K562 (cell line): Measurements from ENCODE around the gene N4BP2. TPM values are rescaled to one million over a fixed set of nuclear protein-coding genes. Genes with fewer than 3 reads are reported as not detected.

Experiments
- BRD4 ChIP-seq: fragments of 200-600 bp; sonication (generic); IDR thresholded peaks from 2 replicates; pipeline ENCODE4 v1.6.1; 2017; ENCODE audit warnings: inconsistent platforms
- CCNT2 ChIP-seq: IDR thresholded peaks from 2 replicates; pipeline ENCODE4 v1.6.1; 2011; ENCODE audit warnings: borderline replicate concordance, low read depth, mild to moderate bottlenecking, moderate library complexity, mixed read lengths, low read length; ENCODE audit not compliant: insufficient read length; ENCODE audit errors: extremely low read depth
- FOXA3 ChIP-seq, 2 experiments: fragments of 450-650 bp in 1 of 2; sonication (generic) in 1 of 2; formaldehyde crosslinking; IDR thresholded peaks in 1 of 2; conservative IDR thresholded peaks in 1 of 2; 2 replicates each; pipeline versions ENCODE4 v1.4.0 to v1.8.0; 2020 to 2022; ENCODE audit warnings: mild to moderate bottlenecking in 2 of 2, missing genetic modification reagents in 1 of 2
- MAFG ChIP-seq: fragments of 450-650 bp; conservative IDR thresholded peaks from 2 replicates; pipeline ENCODE4 v1.6.1; 2016; ENCODE audit warnings: missing genetic modification characterization, missing compliant biosample characterization
- MYBL2 ChIP-seq, 2 experiments: fragments of 450-650 bp in 1 of 2; sonication (generic) in 1 of 2; formaldehyde crosslinking in 1 of 2; IDR thresholded peaks; 2 replicates each; pipeline versions ENCODE4 v1.6.1 to v1.8.1; 2017 to 2022; ENCODE audit warnings: borderline replicate concordance in 1 of 2, inconsistent platforms in 1 of 2, low read depth in 1 of 2, mild to moderate bottlenecking in 1 of 2, missing genetic modification reagents in 1 of 2, moderate library complexity in 1 of 2
- NKRF ChIP-seq: fragments of 450-650 bp; IDR thresholded peaks from 2 replicates; pipeline ENCODE4 v1.6.1; 2016; ENCODE audit warnings: borderline replicate concordance
- RBM34 ChIP-seq: fragments of 200-400 bp; formaldehyde crosslinking; IDR thresholded peaks from 2 replicates; pipeline ENCODE4 v1.6.1; 2018; ENCODE audit warnings: low read length, borderline replicate concordance; ENCODE audit not compliant: insufficient read depth
- REST ChIP-seq, 2 experiments: fragments of 450-650 bp; formaldehyde crosslinking in 1 of 2; IDR thresholded peaks; 2 replicates each; pipeline versions ENCODE4 v1.4.0 to v1.6.1; 2014 to 2020; ENCODE audit warnings: mild to moderate bottlenecking in 2 of 2, borderline replicate concordance in 1 of 2, low read depth in 1 of 2
- SRF ChIP-seq, 2 experiments: fragments of 250-450, 450-650 bp in 1 of 2; sonication (Bioruptor Pico) in 1 of 2; sonication (generic) in 1 of 2; formaldehyde crosslinking; IDR thresholded peaks; 2 replicates each; pipeline versions ENCODE4 v1.5.0 to v1.5.1; 2020 to 2022; ENCODE audit warnings: mild to moderate bottlenecking in 1 of 2, missing genetic modification reagents in 1 of 2
- SUPT5H ChIP-seq: fragments of 450-650 bp; IDR thresholded peaks from 2 replicates; pipeline ENCODE4 v1.6.1; 2016
- THRAP3 ChIP-seq: fragments of 450-650 bp; IDR thresholded peaks from 2 replicates; pipeline ENCODE4 v1.6.1; 2016; ENCODE audit warnings: mild to moderate bottlenecking, inconsistent platforms, borderline replicate concordance
- ZBTB7A ChIP-seq: IDR thresholded peaks from 2 replicates; pipeline ENCODE4 v1.6.1; 2011; ENCODE audit warnings: low read depth, mild to moderate bottlenecking, low read length, moderate library complexity, borderline replicate concordance; ENCODE audit not compliant: control insufficient read depth
- ZNF347 ChIP-seq: fragments of 450-650 bp; formaldehyde crosslinking; IDR thresholded peaks from 2 replicates; pipeline ENCODE4 v1.4.0; 2020; ENCODE audit warnings: low read depth, mild to moderate bottlenecking, moderate library complexity
- polyA plus RNA-seq, 8 experiments: library from polyadenylated mRNA; depleted of rRNA in 4 of 8; stranded (reverse) in 5 of 8; unstranded in 3 of 8; fragments of >200 nt; fragmentation: Nextera tagmentation in 2 of 8; fragmentation: Illumina TruSeq in 1 of 8; extraction: Ambion mirVana in 2 of 8; extraction: Trizol in 1 of 8; gene quantifications; 2 replicates each; pipeline versions ENCODE4 v1.2.1 to v1.2.3, GENCODE V29; 2011 to 2014; ENCODE audit warnings: inconsistent platforms in 1 of 8, missing spikeins in 1 of 8
- total RNA-seq, 7 experiments: library from RNA; depleted of rRNA in 6 of 7; stranded (reverse); fragments of >200 nt in 6 of 7; fragmentation: Illumina TruSeq in 2 of 7; extraction: Trizol in 2 of 7; gene quantifications; 2 replicates each; pipeline versions ENCODE4 v1.2.1 to v1.2.3, GENCODE V29; 2011 to 2021; ENCODE audit warnings: low replicate concordance in 1 of 7

Gene N4BP2
- total and polyA plus RNA-seq, 9 of the 15 experiments (the other 6 are each of a cell fraction or from before 2014, with no cell fraction given): 2.7 to 12.6 (median 7.6) TPM

GRCh38 chr4:40205259-40206198 lies 148.9 kb downstream of the N4BP2 start (continued):
- peak; percentile 21; the same call in 1 of the 2 replicates for TF ChIP-seq REST (IDR thresholded peaks at IDR 0.05; ENCODE audit: borderline replicate concordance)
- TF ChIP-seq REST (CRISPR knock-in tag; IDR thresholded peaks at IDR 0.05; ENCODE audit: low read depth): no peak
- TF ChIP-seq ZNF347: no peak
- peak; percentile 13; the same call in 1 of the 2 replicates for TF ChIP-seq BRD4
- peak; percentile 56 for TF ChIP-seq CCNT2
- TF ChIP-seq RBM34: no peak
- no peak for TF ChIP-seq FOXA3 (CRISPR knock-in tag; conservative IDR thresholded peaks at IDR 0.05 in 1 of 2, IDR thresholded peaks at IDR 0.05 in 1 of 2)
- no peak for TF ChIP-seq SRF (CRISPR knock-in tag; IDR thresholded peaks at IDR 0.05)
- TF ChIP-seq ZBTB7A: no peak
- TF ChIP-seq MYBL2 (IDR thresholded peaks at IDR 0.05; ENCODE audit: low read depth): no peak
- TF ChIP-seq MYBL2 (CRISPR knock-in tag; IDR thresholded peaks at IDR 0.05; ENCODE audit: borderline replicate concordance): no peak
- TF ChIP-seq THRAP3: no peak
- peak; percentile 58; the same call in 1 of the 2 replicates for TF ChIP-seq SUPT5H
- no peak for TF ChIP-seq NKRF
- TF ChIP-seq MAFG: no peak
